M059J (cell line): Measurements from ENCODE around the gene IL17B. TPM values are rescaled to one million over a fixed set of nuclear protein-coding genes. Genes with fewer than 3 reads are reported as not detected.
"Not testable (repeated sequence)": the region's sequence is repeated elsewhere in the genome, so short reads cannot be mapped to it uniquely, and the experiment has no call there.

ENCODE experiments used
- DNase-seq: peaks from one replicate; pipeline ENCODE4 v3.0.0-alpha.2; 2012; ENCODE audit warnings: low read depth
- total RNA-seq: library from RNA; depleted of rRNA; stranded (reverse); fragments of >200 nt; shearing (Covaris generic); gene quantifications from 2 replicates; pipeline ENCODE4 v1.2.3, GENCODE V29; 2014

IL17B gene
- total RNA-seq, 1 experiment from 2014 or later = not detected

DNA sequence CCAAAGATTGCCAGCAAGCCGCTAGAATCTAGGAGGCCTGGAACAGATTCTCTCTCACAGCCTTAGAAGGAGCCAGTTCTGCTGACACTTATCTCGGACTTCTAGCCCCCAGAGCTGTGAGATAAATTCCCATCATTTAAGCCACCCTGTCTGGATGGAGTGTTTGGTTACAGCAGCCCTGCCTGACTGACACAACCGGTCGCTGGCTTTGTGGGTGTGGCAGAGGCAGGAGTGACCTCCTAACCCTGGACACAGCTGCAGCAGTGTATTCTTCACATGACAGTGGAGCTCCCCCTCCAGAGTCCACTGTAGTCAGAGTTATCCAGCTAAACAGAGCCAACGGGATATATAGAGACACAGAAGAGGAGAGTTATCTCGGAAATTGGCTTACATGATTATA, 21.2 kb upstream of the IL17B start:
- no peak for DNase-seq

DNA sequence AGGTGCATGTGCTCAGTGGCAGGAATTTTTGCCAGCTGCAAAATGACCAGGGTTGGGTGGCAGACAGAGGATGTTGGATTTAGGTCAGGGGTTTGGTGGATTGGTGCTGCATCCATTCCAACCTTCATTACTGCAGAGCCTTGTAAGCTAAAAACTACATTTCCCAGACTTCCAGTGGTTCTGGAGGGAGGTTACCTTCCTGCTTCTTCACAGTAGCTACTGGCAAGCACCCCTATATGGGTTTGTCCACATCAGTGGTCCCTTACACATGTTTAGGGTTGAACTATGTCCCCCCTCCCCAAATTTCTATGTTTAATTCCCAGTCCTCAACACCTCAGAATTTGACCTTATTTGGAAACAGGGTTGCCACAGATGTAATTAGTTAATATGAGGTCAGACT, 20.7 kb upstream of the IL17B start:
- no peak for DNase-seq

DNA sequence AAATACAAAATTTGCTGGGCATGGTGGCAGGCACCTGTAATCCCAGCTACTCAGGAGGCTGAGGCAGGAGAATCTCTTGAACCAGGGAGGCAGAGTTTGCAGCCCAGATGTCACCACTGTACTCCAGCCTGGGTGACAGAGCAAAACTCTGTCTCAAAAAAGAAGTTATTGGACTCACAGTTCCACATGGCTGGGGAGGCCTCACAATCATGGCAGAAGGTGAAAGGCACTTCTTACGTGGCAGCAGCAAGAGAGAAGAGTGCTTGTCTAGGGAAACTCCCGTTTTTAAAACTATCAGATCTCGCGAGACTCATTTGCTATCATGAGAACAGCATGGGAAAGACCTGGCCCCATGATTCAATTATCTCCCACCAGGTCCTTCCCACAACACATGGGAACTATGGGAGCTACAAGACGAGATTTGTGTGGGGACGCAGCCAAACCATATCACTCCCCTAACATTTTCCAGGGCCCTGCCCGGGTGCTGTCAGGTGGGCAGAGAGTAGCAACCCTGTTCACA, 19.7 kb upstream of the IL17B start:
- DNase-seq = not testable (repeated sequence)

DNA sequence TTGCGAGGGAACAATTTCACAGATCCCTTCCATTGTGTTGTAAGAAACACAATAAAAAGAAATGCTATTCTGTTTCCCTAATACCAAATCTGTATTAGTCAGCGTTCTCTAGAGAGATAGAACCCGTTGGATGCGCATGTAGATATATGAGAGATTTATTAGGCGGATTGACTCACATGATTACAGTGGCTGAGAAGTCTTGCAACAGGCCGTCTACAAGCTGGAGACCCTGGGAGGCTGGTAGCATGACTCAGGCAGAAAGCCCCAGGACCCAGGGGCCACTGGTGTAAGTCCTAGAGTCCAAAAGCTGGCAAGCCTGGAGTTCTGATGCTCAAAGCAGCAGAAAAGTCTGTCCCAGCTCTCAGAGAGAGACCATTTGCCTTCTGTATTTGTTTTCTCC, 18.4 kb upstream of the IL17B start:
- DNase-seq = peak; percentile 55

DNA sequence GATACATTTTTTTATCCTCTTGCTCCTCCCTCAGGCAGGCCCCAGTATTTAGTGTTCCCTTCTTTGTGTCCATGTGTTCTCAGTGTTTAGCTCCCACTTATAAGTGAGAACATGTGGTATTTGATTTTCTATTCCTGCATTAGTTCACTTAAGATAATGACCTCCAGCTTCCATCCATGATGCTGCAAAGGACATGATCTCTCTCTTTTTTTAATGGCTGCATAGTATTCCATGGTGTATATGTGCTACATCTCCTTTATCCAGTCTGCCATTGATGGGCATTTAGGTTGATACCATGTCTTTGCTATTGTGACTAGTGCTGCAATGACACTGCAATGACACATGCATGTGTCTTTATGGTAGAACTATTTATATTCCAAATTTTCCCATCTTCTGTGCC, 15.9 kb upstream of the IL17B start:
- not testable (repeated sequence) for DNase-seq

DNA sequence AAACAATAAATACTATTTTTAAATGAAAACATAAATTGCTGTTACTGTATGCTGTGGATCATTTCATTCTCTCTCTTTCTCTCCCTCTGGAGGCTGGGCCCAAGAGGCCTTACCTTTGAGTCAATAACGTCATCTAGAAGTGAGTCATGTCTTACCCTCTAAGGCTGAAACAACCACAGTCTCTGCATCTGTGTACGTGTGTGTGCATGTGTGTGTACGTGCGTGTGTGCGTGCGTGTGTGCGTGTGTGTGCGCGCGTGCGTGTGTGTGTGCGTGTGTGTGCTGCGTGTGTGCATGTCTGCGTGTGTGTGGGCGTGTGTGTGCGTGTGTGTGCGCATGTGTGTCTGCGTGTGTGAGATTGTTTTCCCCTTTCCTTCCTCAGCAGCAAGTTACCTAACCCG, 13.6 kb upstream of the IL17B start:
- peak; percentile 58 for DNase-seq

DNA sequence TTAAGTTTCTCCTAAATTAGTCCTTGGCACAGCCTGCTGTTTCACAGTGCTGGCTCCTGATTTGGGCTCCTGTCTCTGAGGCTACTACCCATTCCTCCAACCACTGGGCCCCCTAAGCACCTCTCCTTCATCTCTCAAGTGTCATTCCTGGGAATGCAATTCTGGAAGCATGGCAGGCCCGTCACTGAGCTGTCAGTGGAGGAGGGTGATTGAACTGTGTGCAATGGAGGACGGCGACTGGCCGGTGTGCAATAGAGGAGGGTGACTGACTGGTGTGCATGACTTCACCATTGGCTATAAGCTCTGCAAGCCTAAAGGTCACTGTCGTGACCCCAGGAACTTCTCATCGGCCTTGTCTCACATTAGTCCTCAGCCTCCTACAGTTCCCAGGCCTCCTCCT, 12.4 kb upstream of the IL17B start:
- DNase-seq = no peak

DNA sequence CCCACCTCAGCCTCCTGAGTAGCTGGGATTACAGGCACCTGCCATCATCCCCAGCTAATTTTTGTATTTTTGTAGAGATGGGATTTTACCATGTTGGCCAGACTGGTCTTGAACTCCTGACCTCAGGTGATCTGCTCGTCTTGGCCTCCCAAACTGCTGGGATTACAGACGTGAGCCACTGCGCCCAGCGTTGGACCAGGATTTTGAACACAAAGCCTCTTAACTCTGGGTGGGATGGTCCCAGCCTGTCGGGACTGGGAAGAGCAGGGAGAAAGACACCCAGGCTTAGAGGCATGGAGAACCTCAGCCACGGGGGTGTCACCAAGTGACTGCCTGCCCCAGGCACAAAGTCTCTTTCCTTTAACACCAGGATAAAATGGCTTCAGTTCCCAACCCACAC, 12.0 kb upstream of the IL17B start:
- not testable (repeated sequence) for DNase-seq

DNA sequence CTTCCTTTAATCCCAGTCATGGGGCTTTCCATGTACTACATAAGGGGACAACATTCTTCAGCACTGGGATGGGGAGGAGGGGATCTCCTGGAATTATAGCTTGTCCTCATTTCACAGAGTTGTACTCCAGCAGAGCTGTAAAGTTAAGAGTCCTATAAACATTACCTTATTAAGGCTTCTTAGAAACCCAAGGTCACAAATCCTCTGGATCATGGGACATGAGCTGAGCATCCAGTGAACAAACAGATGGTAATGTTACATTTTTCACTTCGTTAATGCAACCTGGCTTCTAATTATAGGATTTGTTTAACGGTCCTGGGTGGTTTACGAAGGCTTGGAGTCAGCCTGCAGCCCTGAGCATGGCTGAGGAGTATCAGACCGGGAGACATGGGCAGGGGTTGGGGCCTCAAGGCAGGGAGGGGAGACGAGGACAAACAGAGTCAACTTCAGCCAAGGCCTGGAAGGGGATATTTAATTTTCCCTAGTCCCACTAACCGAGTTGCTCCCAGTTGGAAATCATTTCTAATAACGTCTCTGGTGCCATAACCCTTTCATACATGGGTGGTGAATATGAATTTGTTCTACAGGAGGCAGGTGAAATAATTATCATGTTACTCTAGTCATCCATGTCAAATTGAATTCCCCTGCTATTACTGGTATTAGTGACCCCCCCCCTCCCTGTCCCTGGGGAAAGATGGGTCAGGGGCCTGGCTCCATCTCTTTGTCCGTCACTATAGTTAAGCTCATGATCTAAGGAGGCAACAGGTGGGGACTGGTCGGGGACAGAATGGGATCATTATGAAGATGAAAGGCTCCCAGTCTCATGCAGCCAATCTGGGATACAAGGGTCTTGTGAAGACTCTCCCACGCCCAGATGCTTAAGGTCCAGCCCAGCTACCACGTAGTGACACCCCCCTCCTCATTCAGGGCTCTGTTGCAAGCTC, 10.7 kb upstream of the IL17B start:
- no peak for DNase-seq

DNA sequence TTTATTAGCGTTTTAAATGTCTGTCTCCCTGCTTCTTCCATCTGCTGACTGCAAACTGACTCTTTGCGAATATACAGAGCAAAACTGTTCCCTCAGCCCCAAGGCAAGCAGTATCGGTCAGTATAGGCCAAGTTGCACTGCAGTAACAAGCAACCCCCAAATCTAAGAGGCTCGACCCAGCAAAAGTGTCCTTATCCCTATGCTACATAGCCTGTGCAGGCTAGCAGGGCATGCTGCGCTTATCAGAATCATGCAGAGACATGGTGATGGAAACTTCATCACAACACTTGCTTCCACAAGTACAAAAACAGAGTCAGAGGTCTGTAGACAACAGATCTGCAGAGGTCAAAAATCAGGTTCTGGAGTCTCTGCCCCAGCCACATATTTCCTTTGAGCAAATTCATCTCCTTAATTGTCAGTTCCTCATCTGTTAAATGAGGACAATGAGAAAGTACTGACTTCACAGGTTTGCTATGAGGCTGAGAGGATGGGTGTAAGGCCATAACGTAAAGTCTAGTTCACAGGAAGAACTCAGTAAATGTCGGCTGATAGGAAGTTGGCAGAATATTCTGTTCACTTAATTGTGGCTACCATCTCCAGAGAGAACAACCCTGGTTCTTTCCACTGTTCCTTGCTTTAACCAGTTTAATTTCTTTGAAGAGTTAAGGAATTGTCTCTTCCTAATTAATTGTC, 9.6 kb upstream of the IL17B start:
- DNase-seq = no peak

DNA sequence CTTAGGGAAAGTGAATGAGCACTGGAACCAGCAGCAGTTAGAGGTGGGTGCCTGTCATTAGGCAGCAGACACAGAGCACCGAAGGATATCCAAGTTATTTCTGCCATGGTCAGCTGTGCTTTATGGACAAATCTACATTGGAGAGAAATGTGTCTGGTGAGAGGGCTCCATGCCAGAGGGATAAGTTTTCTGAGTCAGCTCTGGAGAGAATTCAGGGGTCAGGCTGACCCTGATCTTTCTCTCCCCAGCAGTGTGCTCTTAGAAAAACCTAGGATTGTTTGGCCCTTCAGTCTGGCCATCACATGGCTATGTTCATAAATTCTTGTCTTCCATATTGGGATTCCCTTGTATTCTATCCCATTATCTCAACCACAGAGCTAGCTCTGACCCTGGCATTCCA, 8.9 kb upstream of the IL17B start:
- peak; percentile 49 for DNase-seq

DNA sequence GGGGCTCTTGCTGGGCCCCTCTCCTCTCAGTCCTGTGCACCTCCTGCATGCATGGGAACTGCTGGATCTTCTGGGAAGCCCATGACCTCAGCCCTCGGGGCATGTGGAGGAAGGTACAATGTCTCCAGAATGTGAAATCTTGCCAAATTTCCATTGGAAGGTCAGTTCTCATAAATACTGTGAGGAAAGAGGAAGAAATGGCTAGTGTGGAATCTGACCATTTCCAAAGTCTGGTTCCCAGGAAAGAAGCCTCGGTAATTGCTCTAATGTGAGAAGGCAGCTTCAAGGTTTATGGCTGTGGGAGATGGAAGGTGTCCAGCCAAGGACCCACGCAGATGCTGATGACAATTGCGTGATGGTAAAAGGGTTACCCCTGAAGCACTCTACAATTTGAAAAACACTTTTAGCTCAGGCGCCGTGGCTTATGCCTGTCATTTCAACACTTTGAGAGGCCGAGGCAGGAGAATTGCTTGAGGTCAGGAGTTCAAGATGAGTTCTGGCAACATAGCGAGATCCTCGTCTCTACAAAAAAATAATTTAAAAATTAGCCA, 8.1 kb upstream of the IL17B start:
- DNase-seq = peak; percentile 78

DNA sequence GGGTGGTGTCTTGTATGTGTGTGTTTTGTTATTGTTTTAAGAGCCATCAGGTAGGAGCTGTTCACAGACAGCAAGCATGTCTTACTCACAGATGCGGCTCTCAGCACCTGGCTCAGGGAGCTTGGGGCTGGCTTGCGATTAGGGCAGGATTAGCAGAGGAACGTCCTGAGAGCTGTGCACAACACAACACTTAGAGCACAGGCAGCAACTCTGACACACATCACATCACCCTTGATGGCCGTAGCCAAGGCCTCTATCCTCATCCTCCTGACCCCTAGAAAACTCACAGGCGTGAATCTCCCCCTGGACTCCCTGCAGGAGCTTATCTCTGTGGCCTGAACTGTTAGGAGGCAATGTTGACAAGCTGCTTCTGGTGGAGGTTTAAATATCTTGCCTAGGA, 7.1 kb upstream of the IL17B start:
- no peak for DNase-seq

DNA sequence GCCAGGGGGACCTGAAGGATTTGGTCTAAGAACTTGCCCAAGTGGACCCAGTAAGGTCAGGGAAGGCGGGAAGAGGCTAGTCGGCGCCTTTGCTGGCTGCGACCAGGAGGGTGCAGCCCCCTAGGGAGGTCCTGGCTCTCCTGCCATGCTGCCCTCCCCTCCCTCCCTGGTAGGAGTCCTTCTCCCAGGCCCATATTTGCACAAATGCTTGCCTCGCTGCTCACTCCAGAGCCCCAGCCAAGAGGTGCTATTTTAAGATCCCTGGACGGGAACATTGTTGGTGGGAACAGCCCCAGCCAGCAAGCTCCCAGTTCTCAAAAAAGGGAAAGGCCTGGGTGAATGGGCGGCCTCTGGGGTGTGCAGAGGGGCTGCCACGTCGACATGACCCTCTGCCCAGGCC, 4.3 kb upstream of the IL17B start:
- DNase-seq = no peak

DNA sequence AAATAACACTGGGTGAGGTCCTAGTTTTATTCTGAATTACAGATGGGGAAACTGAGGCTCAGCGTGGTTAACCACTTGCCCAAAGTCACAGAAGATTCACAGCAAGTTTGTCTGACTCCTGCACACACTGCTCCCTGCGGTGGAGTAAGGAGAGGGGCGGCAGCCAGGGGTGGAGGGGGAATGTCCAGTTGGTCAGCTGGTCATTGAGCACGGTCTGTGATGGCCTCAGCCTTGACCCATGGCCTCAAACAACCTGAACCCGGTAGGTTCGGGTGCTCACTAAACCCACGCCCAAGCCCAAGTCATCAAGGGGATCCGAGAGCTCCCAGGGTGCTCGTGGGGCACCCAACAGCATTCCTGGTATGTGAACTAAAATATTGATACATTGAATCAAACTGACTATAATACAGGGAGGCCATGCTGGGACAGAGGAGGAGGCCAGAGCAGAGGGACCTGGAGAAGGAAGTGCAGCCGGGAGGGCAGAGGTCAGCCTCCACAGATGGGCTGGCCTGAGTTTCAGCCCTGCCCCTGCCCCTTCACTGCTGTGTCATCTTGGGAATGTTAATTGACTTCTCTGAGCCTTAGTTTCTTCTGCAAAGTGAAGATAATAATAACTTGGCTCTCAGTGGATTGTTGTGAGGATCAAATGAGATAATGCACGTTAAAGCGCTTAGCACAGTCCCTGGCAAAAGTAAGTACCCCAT, 3.6 kb upstream of the IL17B start:
- no peak for DNase-seq

DNA sequence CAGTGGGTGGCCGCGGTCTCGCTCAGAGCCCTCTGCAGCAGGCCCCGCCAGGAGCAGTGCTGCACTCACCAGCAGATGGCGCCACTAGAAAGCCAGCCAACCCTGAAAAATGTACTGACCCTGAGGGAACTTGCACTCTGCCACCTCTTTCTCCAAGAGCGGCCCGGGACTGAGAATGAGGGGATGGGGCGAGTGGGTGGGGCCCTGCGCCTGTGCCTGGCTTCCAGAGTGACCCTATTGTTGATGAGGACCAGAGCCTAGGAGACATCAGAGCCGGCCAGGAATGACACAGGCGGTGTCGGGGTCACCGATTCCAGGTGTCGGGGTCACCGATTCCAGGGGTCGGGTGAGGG, 2.9 kb upstream of the IL17B start:
- DNase-seq = peak; percentile 59

DNA sequence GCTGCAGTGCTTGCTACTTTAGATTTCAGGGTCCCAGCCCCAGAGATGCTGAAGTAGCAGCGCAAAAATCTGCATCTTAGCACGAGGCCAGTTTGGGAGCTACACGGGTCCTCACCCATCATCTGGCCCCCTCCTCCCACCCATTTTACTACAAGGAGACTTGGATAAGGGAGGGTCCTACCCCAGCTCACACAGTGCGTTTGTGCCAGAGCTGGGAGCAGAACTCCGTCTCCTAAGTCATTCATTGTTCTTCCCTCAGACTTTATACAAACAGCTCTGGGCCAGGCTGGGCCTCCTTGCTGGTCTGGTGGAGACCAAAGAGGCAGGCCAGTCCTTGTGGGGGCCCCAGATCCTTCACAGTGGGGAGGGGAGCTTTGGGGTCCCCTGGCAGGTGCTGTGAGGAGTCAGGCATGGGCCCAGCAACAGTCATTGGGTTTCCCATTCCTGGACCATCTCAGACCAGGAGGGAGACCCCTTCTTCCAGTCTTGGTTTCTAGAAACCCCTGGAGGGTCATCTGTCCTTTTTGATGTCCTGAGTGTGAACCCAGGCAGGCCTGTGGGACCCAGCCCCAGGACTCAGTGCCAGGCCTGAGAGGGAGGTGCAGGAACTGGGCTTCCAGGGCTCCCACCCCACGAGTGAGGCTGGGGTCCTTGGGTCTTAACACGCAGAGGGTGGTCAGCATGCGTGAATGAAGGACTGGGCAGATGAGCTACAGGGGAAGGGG, 2.3 kb upstream of the IL17B start:
- DNase-seq = no peak

DNA sequence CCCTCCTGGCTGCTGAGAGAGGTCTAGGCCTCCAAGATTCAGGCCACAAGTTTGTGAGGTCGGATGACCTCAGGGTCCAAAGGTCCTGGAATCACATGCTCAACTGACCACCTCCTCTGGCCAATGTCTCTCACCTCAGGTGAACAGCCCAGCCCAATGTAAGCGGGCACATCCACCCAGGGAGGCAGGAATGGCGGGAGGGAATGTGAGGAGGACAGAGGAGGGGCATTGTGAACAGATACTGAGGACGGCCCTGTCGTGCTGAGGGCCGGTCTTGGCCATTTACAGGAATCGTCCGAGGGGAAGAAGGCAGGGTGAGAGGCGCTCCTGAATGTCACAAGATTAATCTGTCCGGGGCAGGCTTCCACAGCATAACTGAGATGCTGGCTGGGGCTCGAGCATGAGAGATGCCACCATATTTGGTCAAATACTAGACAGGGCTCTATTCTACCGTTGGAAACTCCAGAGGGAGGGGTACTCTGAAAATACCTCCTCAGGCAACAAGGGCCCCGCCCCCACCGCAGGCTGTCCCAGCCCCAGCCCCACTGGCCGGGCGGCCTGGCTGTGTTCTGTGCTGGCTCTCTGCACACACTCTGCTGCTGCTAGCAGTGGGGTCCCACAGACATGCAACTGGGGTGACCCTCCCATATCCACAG, 1.5 kb upstream of the IL17B start:
- DNase-seq = no peak

DNA sequence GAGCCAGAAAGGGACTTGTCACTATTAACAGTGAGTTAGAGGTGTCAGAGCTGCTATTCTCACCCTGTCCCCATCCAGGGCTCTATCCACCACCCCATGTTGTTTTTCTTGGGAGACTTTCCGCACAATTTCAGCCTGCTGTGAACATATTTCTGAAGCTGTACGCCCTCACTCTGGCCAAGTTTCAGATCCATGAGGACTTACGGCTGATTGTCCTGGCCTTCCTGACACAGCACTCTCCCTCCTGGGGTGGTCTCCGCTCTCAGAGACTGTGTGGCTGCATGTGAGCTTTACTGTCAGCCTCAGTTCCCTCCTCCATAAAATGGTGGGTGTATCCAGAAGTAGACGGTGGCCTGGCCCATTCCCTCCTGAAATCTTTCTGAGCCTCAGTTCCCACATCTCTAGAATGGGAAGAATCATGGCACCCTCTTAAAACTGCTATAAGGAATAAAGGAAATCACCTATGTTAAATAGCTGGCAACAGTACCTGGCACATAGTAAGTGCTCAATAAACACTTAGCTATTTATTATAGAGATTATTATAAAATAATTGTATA, 804 bp upstream of the IL17B start:
- no peak for DNase-seq

DNA sequence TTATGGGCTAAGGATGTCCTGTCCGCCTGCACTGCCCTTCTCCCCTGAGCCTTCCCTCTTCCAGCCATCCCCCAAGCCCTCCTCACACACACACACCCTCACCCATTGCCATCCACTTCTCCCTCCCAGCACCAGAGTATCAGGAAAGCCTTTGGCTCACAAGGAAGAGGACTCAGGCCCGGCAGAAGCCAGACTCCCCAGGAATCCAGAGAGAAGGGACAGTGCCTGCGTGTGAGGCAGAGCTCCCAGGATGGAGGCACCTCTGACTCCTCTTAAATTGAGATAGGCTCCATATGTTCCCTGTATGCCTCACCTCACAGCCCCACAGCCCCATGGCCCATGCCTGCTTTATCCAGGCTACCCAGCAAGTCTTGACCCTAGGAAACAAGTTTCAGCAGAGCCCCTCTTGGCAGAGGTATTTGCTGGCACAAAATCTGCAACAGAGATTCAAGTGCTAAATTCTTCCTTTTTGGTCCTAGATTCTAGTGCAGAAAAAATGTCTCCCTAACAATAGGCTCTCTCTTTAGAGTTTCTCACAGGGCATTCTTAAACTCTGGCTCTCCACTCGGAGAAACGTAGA, 761 bp downstream of the IL17B start:
- no peak for DNase-seq
